Measurements from ENCODE around the gene AKTIP. TPM values are rescaled to one million over a fixed set of nuclear protein-coding genes. Genes with fewer than 3 reads are reported as not detected.

AKTIP gene
- total RNA-seq, 4 donors from 2014 or later, result 45.0 to 53.7 (median 48.8) TPM

DNA sequence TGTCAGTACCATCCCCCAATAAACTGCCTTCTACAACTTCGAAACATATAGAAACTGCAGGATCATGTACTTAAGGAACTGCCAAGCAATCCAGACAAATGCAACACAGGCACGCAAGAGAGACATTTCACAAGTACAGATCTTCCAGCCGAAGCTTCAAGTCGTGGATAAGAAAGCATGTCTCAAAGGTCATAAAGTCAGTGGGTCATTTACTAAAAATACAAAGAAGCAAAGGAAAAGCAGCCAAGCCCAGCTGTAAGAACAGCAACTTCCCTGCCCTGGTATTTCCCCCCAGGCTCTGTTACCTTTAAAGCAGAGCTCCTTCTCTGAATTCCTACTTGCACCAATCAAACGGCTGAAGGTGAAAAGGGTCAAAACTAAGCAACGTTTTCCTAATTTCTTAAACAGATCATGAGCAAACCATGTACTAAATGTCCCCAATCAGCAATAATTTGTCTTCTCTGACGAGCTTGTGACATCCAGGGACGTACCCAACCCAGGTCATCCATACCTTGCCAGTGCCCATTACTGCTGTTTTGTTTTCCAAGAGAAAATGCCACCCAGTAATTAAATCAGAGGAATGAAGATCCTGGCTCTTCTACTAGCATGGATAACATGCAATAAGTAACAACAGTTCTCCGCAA, 1.7 kb downstream of the AKTIP start:
- H3K36me3 ChIP-seq, result no peaks in the 10 kb centered on the region
- no peak overlapping the region for H3K27ac ChIP-seq
- H3K9me3 ChIP-seq, result no peaks in the 10 kb centered on the region
- TF ChIP-seq, protein P1, sequence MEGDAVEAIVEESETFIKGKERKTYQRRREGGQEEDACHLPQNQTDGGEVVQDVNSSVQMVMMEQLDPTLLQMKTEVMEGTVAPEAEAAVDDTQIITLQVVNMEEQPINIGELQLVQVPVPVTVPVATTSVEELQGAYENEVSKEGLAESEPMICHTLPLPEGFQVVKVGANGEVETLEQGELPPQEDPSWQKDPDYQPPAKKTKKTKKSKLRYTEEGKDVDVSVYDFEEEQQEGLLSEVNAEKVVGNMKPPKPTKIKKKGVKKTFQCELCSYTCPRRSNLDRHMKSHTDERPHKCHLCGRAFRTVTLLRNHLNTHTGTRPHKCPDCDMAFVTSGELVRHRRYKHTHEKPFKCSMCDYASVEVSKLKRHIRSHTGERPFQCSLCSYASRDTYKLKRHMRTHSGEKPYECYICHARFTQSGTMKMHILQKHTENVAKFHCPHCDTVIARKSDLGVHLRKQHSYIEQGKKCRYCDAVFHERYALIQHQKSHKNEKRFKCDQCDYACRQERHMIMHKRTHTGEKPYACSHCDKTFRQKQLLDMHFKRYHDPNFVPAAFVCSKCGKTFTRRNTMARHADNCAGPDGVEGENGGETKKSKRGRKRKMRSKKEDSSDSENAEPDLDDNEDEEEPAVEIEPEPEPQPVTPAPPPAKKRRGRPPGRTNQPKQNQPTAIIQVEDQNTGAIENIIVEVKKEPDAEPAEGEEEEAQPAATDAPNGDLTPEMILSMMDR (IDR thresholded peaks at IDR 0.05), result no peak
- no peak for TF ChIP-seq POLR2A (IDR thresholded peaks at IDR 0.05)
- peaks cover 8 to 10% of the 10 kb centered on the region in 2 donors for H3K4me1 ChIP-seq
- intact Hi-C loops (cut with DNase I; ENCODE audit: low total_unique reads), result no loop called here
- no peaks in the 10 kb centered on the region for H3K27me3 ChIP-seq
- DNase-seq, result no peak
- peak overlapping the region in 1 of 2 donors; percentile 99 for H3K4me3 ChIP-seq

DNA sequence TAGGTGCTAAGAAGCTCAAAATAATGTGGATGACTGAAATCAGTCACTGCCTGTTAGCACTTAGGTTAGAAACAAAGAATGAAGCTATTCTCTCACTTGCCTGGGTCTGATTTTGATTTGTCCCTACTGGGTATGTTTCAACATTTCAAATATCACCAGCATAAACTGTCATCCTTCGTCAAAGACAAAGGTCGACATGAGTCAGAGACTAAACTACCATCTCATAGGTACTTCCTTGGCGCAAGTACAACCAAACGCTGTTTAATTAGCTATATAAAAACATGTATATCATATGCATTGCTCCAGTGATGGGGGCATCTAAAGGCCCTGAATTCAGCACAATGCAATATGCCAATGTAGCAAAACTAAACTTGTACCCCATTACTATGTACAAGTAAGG, 4.0 kb downstream of the AKTIP start:
- intact Hi-C loops (cut with DNase I; ENCODE audit: low total_unique reads), result no loop called here
- no peak for DNase-seq
- no peaks in the 10 kb centered on the region for H3K36me3 ChIP-seq

DNA sequence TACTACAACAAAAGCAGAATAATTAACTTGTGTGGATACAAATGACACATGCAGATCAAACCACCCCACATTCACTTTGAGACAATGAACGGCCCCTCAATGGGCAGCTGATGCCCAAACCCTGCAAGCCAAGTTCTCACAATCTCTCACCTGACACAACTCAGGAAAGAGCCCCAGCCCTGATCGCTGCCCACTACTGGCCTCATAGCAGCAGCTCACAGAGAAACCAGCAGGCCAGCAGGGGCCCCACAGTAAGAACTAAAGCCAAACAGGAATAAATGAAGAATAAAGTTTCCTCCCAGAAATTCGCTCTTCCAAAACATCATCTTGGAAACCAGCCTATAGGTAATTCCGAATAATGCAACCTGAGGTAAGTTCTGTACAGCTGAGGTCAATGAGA, 7.7 kb downstream of the AKTIP start:
- intact Hi-C loops (cut with DNase I; ENCODE audit: low total_unique reads), result no loop called here
- no peaks in the 10 kb centered on the region for H3K9me3 ChIP-seq
- no peak overlapping the region for H3K4me3 ChIP-seq
- no peaks in the 10 kb centered on the region for H3K4me1 ChIP-seq
- DNase-seq, result no peak
- no peaks in the 10 kb centered on the region for H3K36me3 ChIP-seq
- H3K27ac ChIP-seq, result no peak overlapping the region
- no peak for TF ChIP-seq POLR2A (IDR thresholded peaks at IDR 0.05)
- TF ChIP-seq, protein P1 (IDR thresholded peaks at IDR 0.05), result no peak
- no peaks in the 10 kb centered on the region for H3K27me3 ChIP-seq

More for the DNA sequence above, 4.0 kb downstream of the AKTIP start:
- TF ChIP-seq, protein P1 (IDR thresholded peaks at IDR 0.05), result no peak
- no peak for TF ChIP-seq POLR2A (IDR thresholded peaks at IDR 0.05)
- H3K4me1 ChIP-seq, result peaks cover 8 to 10% of the 10 kb centered on the region in 2 donors
- no peaks in the 10 kb centered on the region for H3K9me3 ChIP-seq
- no peak overlapping the region for H3K4me3 ChIP-seq
- H3K27ac ChIP-seq, result no peak overlapping the region
- no peaks in the 10 kb centered on the region for H3K27me3 ChIP-seq

GRCh38 chr16:53494636-53495035, 8.4 kb downstream of the AKTIP start:
- intact Hi-C loops (cut with DNase I; ENCODE audit: low total_unique reads), result no loop called here
- no peak for DNase-seq
- no peaks in the 10 kb centered on the region for H3K9me3 ChIP-seq
- no peaks in the 10 kb centered on the region for H3K27me3 ChIP-seq
- H3K4me1 ChIP-seq, result no peaks in the 10 kb centered on the region
- H3K4me3 ChIP-seq, result no peak overlapping the region
- no peaks in the 10 kb centered on the region for H3K36me3 ChIP-seq
- TF ChIP-seq POLR2A (IDR thresholded peaks at IDR 0.05), result no peak
- TF ChIP-seq, protein P1 (IDR thresholded peaks at IDR 0.05), result no peak
- H3K27ac ChIP-seq, result no peak overlapping the region

DNA sequence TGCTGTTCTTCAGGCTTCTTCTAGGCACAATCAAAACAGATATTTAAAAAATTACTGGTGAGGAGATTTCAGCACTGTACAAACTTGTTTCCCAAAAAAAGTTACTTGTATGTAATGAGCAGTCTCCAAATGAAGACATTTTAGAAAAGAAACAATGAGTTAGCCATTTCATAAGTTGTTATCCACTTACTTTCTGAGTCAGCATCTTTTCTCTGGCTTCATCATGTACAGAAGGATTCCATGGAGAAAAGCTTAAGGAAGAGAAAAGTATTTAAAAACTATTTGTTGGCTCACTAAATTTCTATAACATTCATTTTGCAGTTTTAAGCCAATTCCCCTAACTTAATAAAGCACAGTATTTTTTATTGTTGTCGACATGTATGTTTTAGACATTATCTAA, 10.5 kb downstream of the AKTIP start:
- H3K27me3 ChIP-seq, result no peaks in the 10 kb centered on the region
- TF ChIP-seq POLR2A (IDR thresholded peaks at IDR 0.05), result no peak
- TF ChIP-seq, protein P1 (IDR thresholded peaks at IDR 0.05), result no peak
- intact Hi-C loops (cut with DNase I; ENCODE audit: low total_unique reads), result no loop called here
- H3K27ac ChIP-seq, result no peak overlapping the region
- no peaks in the 10 kb centered on the region for H3K4me1 ChIP-seq
- H3K36me3 ChIP-seq, result no peaks in the 10 kb centered on the region
- no peaks in the 10 kb centered on the region for H3K9me3 ChIP-seq
- H3K4me3 ChIP-seq, result no peak overlapping the region
- DNase-seq, result no peak
